HG03139 (cell line): ENCODE results near the gene CCT6B.
"Not testable (repeated sequence)": the region's sequence is repeated elsewhere in the genome, so short reads cannot be mapped to it uniquely, and the experiment has no call there.

Experiments used
- ATAC-seq: cut with Tn5 transposase; IDR thresholded peaks from one replicate; pipeline ENCODE4 v1.9.1; 2021; ENCODE audit not compliant: unreplicated experiment

CCT6B gene

GRCh38 chr17:34980681-34981537, 19.6 kb upstream of the CCT6B start:
- peak; percentile 73 for ATAC-seq

GRCh38 chr17:34980353-34980680, 19.1 kb upstream of the CCT6B start, which contains the start of gene LIG3:
Gene LIG3 (plus strand): TSS chr17:34980512. CDS start chr17:34983006, 2,494 bp downstream.
- peak; percentile 60 for ATAC-seq

- no peak for ATAC-seq
Measured at GRCh38 chr17:34979650-34980352, 18.5 kb upstream of the CCT6B start.

GRCh38 chr17:34979153-34979552, 17.9 kb upstream of the CCT6B start:
- no peak for ATAC-seq

GRCh38 chr17:34974794-34975785, 13.8 kb upstream of the CCT6B start:
- ATAC-seq, result no peak

GRCh38 chr17:34974179-34974578, 12.9 kb upstream of the CCT6B start:
- ATAC-seq, result no peak

GRCh38 chr17:34958438-34958837, 2.8 kb downstream of the CCT6B start:
- ATAC-seq, result no peak

GRCh38 chr17:34950780-34951179, 10.5 kb downstream of the CCT6B start:
- ATAC-seq, result not testable (repeated sequence)

- ATAC-seq, result no peak
Measured at GRCh38 chr17:34930283-34930682, 31.0 kb downstream of the CCT6B start.

- ATAC-seq, result no peak
Measured at GRCh38 chr17:34926661-34927060, 34.6 kb downstream of the CCT6B start.

GRCh38 chr17:34920676-34921075, 40.6 kb downstream of the CCT6B start:
- no peak for ATAC-seq

- no peak for ATAC-seq
Measured at GRCh38 chr17:34917381-34917780, 43.9 kb downstream of the CCT6B start.

- ATAC-seq, result no peak
Measured at GRCh38 chr17:34916120-34916519, 45.1 kb downstream of the CCT6B start.

GRCh38 chr17:34913001-34913400, 48.3 kb downstream of the CCT6B start:
- ATAC-seq, result no peak

- no peak for ATAC-seq
Measured at GRCh38 chr17:34909040-34909439, 52.2 kb downstream of the CCT6B start.

- ATAC-seq, result no peak
Measured at GRCh38 chr17:34902831-34903547, 58.3 kb downstream of the CCT6B start.

- no peak for ATAC-seq
Measured at GRCh38 chr17:34899643-34900291, 61.5 kb downstream of the CCT6B start.

GRCh38 chr17:34895383-34895782, 65.9 kb downstream of the CCT6B start:
- no peak for ATAC-seq

- ATAC-seq, result no peak
Measured at GRCh38 chr17:34894964-34895363, 66.3 kb downstream of the CCT6B start.
